MCF 10A (cell line): Measurements from ENCODE around the gene AGT. TPM values are rescaled to one million over a fixed set of nuclear protein-coding genes. Genes with fewer than 3 reads are reported as not detected.
"Not testable (repeated sequence)": the region's sequence is repeated elsewhere in the genome, so short reads cannot be mapped to it uniquely, and the experiment has no call there.

ENCODE experiments used
- BruUV-seq: library from RNA; stranded (reverse); fragments of 400-500 nt; replicated peaks from 2 replicates; lab custom pipeline; 2021; lab: Mats Ljungman, UMichigan
- CTCF ChIA-PET: fragments of 300-600 bp; sonication (Branson Sonifier 250); formaldehyde crosslinking; extraction: SDS; loops from one replicate; lab custom pipeline; 2021; ENCODE audit warnings: antibody characterized with exemption, inconsistent platforms; lab: Yijun Ruan, JAX
- POLR2A ChIA-PET: fragments of 300-600, 350-650 bp; sonication (Branson Sonifier 250); formaldehyde crosslinking; extraction: SDS; loops from one replicate; lab custom pipeline; 2020; ENCODE audit warnings: antibody characterized with exemption, inconsistent platforms; lab: Yijun Ruan, JAX
- DNase-seq: peaks from one replicate; pipeline ENCODE4 v3.0.0-alpha.2; 2018; ENCODE audit not compliant: unreplicated experiment
- H3K27ac Mint-ChIP-seq: one replicate; pipeline ENCODE4 v1.8.0; 2022; ENCODE audit warnings: mild to moderate bottlenecking, low read depth, mixed read lengths; ENCODE audit not compliant: unreplicated experiment
- H3K27me3 Mint-ChIP-seq: one replicate; pipeline ENCODE4 v1.8.0; 2022; ENCODE audit warnings: mixed read lengths; ENCODE audit not compliant: insufficient read depth, unreplicated experiment
- H3K36me3 Mint-ChIP-seq: one replicate; pipeline ENCODE4 v1.8.0; 2022; ENCODE audit warnings: mild to moderate bottlenecking, moderate library complexity, mixed read lengths; ENCODE audit not compliant: insufficient read depth, unreplicated experiment
- H3K4me1 Mint-ChIP-seq: one replicate; pipeline ENCODE4 v1.8.0; 2022; ENCODE audit warnings: mixed read lengths; ENCODE audit not compliant: insufficient read depth, unreplicated experiment
- H3K4me3 Mint-ChIP-seq: one replicate; pipeline ENCODE4 v1.8.0; 2022; ENCODE audit warnings: mild to moderate bottlenecking, moderate library complexity, mixed read lengths; ENCODE audit not compliant: unreplicated experiment
- H3K9me3 Mint-ChIP-seq: one replicate; pipeline ENCODE4 v1.8.0; 2022; ENCODE audit warnings: mixed read lengths; ENCODE audit not compliant: unreplicated experiment
- CTCF ChIP-seq: fragments of 200-600 bp; IDR thresholded peaks from one replicate; pipeline ENCODE4 v1.8.0; 2022; ENCODE audit warnings: antibody characterized with exemption, mild to moderate bottlenecking; ENCODE audit not compliant: unreplicated experiment
- intact Hi-C: fragments of 100-400 bp; cut with micrococcal nuclease; formaldehyde crosslinking; loops from 2 replicates; pipeline ENCODE4 v1.14.1; 2022
- total RNA-seq: library from RNA; stranded (reverse); gene quantifications from 2 replicates; pipeline ENCODE4 v1.2.3, GENCODE V29; 2022

AGT gene
- total RNA-seq, 1 experiment from 2014 or later = not detected

GRCh38 chr1:230717251-230717650 is 3.3 kb upstream of the AGT start:
- intact Hi-C loops = no loop called here
- Mint-ChIP-seq H3K36me3 (no peaks in the 10 kb centered on the region), H3K27me3 (no peaks in the 10 kb centered on the region), H3K27ac (no peak overlapping the region), H3K4me3 (no peak overlapping the region), H3K4me1 (peaks cover 8% of the 10 kb centered on the region), H3K9me3 (peaks cover 7% of the 10 kb centered on the region)
- BruUV-seq = no TSS peak
- no peak for TF ChIP-seq CTCF
- peak; percentile 25 for DNase-seq
- ChIA-PET CTCF (no interaction called here), POLR2A (no interaction called here)

GRCh38 chr1:230716453-230716852 is 2.5 kb upstream of the AGT start:
- POLR2A ChIA-PET, H3K27me3 Mint-ChIP-seq, DNase-seq, H3K36me3 Mint-ChIP-seq, H3K27ac Mint-ChIP-seq, H3K9me3 Mint-ChIP-seq, BruUV-seq, intact Hi-C loops, H3K4me1 Mint-ChIP-seq, H3K4me3 Mint-ChIP-seq: not testable (repeated sequence)
- CTCF ChIA-PET = interaction anchor here (1.1 kb wide), 1 partner anchor 12 kb away, joined by 3 read pairs; no protein-coding TSS in a partner anchor

- no peak for DNase-seq
- H3K4me3 Mint-ChIP-seq = no peak overlapping the region
- ChIA-PET POLR2A (no interaction called here), CTCF (interaction anchor here (1.1 to 1.4 kb wide), 2 partner anchors 11 to 65 kb away, joined by 3 to 6 read pairs; no protein-coding TSS in a partner anchor)
- no peak overlapping the region for H3K27ac Mint-ChIP-seq
- TF ChIP-seq CTCF = no peak
- no peaks in the 10 kb centered on the region for H3K27me3 Mint-ChIP-seq
- H3K36me3 Mint-ChIP-seq = no peaks in the 10 kb centered on the region
- BruUV-seq = no TSS peak
- H3K9me3 Mint-ChIP-seq = peaks cover 7% of the 10 kb centered on the region
- H3K4me1 Mint-ChIP-seq = peaks cover 8% of the 10 kb centered on the region
- intact Hi-C loops = no loop called here
Measured at GRCh38 chr1:230715510-230715909, 1.6 kb upstream of the AGT start.

- H3K4me3 Mint-ChIP-seq = no peak overlapping the region
- no peaks in the 10 kb centered on the region for H3K36me3 Mint-ChIP-seq
- CTCF ChIA-PET = interaction anchor here (0.5 to 0.6 kb wide), 3 partner anchors 8 to 1617 kb away, joined by 3 read pairs; no protein-coding TSS in a partner anchor
- H3K27me3 Mint-ChIP-seq = no peaks in the 10 kb centered on the region
- BruUV-seq = no TSS peak
- peaks cover 15% of the 10 kb centered on the region for H3K4me1 Mint-ChIP-seq
- POLR2A ChIA-PET = interaction anchor here (0.7 kb wide), 1 partner anchor 17 kb away, joined by 3 read pairs; no protein-coding TSS in a partner anchor
- peaks cover 7% of the 10 kb centered on the region for H3K9me3 Mint-ChIP-seq
- no peak for TF ChIP-seq CTCF
- intact Hi-C loops = no loop called here
- H3K27ac Mint-ChIP-seq = no peak overlapping the region
- DNase-seq = no peak
Measured at GRCh38 chr1:230713547-230713914, 391 bp downstream of the AGT start.
